DOHH2 (cell line): Measurements from ENCODE around the gene FKBP5.

ENCODE experiments used
- EZH2phosphoT487 ChIP-seq: fragments of 200-600 bp; sonication (generic); IDR thresholded peaks from 2 replicates; pipeline ENCODE4 v1.6.1; 2017; ENCODE audit warnings: borderline replicate concordance, mild to moderate bottlenecking, antibody characterized with exemption, low read length, moderate library complexity, mixed read lengths
- TF ChIP-seq, protein P1 (sequence below): fragments of 200-600 bp; sonication (generic); IDR thresholded peaks from one replicate; pipeline ENCODE4 v1.5.1; 2014; ENCODE audit warnings: antibody characterized with exemption, mild to moderate bottlenecking, low read depth, low read length; ENCODE audit not compliant: poor library complexity, severe bottlenecking

DNA sequence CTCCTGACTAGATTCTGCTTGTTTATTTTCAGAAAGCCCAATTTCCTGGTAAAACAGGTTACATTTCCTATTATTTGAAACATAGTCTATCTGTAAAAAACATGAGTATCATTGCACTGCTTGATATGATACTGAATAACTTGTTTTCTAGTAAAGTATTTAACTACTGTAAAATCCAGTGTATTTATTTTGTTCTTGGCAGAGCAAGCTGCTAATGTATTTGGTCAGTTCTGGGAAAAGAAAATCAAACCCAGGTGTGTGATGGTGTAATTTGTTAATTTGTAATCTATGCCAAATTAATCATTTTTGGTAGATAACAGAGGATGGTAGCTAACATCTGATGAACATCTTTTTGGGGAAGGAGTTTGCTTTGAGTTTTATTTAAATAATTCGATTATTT, 50.8 kb downstream of the FKBP5 start:
- TF ChIP-seq, protein P1, sequence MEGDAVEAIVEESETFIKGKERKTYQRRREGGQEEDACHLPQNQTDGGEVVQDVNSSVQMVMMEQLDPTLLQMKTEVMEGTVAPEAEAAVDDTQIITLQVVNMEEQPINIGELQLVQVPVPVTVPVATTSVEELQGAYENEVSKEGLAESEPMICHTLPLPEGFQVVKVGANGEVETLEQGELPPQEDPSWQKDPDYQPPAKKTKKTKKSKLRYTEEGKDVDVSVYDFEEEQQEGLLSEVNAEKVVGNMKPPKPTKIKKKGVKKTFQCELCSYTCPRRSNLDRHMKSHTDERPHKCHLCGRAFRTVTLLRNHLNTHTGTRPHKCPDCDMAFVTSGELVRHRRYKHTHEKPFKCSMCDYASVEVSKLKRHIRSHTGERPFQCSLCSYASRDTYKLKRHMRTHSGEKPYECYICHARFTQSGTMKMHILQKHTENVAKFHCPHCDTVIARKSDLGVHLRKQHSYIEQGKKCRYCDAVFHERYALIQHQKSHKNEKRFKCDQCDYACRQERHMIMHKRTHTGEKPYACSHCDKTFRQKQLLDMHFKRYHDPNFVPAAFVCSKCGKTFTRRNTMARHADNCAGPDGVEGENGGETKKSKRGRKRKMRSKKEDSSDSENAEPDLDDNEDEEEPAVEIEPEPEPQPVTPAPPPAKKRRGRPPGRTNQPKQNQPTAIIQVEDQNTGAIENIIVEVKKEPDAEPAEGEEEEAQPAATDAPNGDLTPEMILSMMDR = no peak
- no peak for TF ChIP-seq EZH2phosphoT487
